GM06990 (cell line): ENCODE results near the gene LSM14B.
"Not testable (repeated sequence)": the region's sequence is repeated elsewhere in the genome, so short reads cannot be mapped to it uniquely, and the experiment has no call there.

Source experiments
- DNase-seq: peaks from one replicate; pipeline ENCODE4 v3.0.0-alpha.2; 2011; ENCODE audit not compliant: insufficient read length; ENCODE audit errors: extremely low read depth
- H3K27me3 ChIP-seq: replicated peaks from 2 replicates; pipeline ENCODE4 v1.6.0; 2011; ENCODE audit warnings: low read length; ENCODE audit not compliant: control insufficient read depth, insufficient read depth
- H3K36me3 ChIP-seq: 2 replicates; pipeline ENCODE4 v1.5.1; 2011; ENCODE audit warnings: low read length; ENCODE audit not compliant: control insufficient read depth, insufficient read depth
- H3K4me3 ChIP-seq: replicated peaks from 2 replicates; pipeline ENCODE4 v1.5.1; 2011; ENCODE audit warnings: low read depth, mild to moderate bottlenecking, control low read depth, low read length
- TF ChIP-seq, protein P1 (sequence below): IDR thresholded peaks from 2 replicates; pipeline ENCODE4 v1.5.1; 2011; ENCODE audit warnings: low read length, control low read depth, mild to moderate bottlenecking, inconsistent platforms; ENCODE audit not compliant: insufficient read depth, poor library complexity, severe bottlenecking

The LSM14B gene

DNA sequence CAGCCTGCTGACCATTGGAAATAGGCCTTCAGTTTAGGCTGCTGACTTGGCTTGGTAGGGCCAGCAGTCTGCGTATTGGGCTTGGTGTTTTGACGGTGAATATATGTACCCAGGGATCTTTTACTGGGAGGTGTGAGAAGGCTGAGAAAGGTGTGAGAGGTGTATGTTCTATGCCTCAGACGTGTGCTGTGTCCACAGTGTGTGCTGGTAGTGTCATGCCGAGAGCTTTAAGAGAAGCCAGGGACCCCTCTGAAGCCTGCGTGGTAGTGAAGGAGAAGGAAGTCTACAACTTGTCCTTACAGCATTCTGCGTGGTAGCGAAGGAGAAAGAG is 23.4 kb downstream of the LSM14B start:
- Histone ChIP-seq H3K4me3 (no peak overlapping the region), H3K27me3 (no peaks in the 10 kb centered on the region), H3K36me3 (peaks cover 2% of the 10 kb centered on the region)
- DNase-seq: no peak
- TF ChIP-seq, protein P1, sequence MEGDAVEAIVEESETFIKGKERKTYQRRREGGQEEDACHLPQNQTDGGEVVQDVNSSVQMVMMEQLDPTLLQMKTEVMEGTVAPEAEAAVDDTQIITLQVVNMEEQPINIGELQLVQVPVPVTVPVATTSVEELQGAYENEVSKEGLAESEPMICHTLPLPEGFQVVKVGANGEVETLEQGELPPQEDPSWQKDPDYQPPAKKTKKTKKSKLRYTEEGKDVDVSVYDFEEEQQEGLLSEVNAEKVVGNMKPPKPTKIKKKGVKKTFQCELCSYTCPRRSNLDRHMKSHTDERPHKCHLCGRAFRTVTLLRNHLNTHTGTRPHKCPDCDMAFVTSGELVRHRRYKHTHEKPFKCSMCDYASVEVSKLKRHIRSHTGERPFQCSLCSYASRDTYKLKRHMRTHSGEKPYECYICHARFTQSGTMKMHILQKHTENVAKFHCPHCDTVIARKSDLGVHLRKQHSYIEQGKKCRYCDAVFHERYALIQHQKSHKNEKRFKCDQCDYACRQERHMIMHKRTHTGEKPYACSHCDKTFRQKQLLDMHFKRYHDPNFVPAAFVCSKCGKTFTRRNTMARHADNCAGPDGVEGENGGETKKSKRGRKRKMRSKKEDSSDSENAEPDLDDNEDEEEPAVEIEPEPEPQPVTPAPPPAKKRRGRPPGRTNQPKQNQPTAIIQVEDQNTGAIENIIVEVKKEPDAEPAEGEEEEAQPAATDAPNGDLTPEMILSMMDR: no peak

DNA sequence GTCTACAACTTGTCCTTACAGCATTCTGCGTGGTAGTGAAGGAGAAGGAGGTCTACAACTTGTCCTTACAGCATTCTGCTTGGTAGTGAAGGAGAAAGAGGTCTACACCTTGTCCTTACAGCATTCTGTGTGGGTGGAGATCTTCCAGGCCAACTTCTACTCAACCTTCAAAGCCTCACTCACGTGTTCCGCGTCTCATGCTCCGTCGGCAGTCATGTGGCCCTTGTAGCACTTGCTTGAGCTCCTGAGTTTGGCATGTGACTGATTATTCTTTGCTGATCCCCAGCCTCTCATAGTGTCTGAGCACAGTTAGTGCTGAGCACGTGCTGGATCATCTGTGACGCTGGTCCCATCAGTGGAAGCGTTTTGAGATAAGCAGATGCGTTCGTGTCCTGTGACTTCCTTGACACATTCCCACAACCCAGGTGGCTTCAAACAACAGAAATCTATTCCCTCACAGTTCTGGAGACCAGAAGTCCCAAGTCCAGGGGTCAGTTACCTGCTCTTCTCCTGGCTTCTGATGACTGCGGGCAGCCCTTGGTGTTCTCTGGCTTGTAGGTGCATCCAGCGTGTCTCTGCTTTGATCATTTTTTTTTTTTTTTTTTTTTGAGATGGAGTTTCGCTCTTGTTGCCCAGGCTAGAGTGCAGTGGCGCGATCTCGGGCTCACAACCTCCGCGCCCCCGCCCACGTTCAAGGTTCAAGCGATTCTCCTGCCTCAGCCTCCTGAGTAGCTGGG is 23.9 kb downstream of the LSM14B start:
- Histone ChIP-seq H3K27me3 (no peaks in the 10 kb centered on the region), H3K36me3 (no peaks in the 10 kb centered on the region; the same call in 1 of the 2 replicates), H3K4me3 (no peak overlapping the region)
- TF ChIP-seq, protein P1: no peak
- DNase-seq: no peak

DNA sequence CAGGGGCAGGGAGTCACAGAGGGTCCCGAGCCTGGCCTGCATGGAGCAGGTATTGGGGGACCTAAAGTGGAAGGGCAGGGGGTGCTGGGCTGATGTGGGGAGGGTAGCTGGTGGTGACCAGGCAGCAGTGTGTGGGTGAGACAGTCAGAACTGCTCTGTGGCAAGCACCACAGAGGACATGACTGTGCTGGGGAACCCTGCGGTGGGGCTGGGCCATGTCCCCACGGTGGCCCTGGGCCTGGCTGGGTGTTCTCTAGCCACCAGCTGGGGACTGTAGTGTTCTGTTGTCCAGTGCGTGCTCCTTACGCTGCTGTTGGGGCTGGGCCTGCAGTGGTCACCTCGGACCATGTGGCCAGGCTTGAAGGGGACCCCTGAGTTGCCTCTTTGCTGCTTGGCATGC is 24.9 kb downstream of the LSM14B start:
- TF ChIP-seq, protein P1: no peak
- Histone ChIP-seq H3K27me3 (no peaks in the 10 kb centered on the region), H3K36me3 (no peaks in the 10 kb centered on the region; the same call in 1 of the 2 replicates), H3K4me3 (no peak overlapping the region)
- no peak for DNase-seq

DNA sequence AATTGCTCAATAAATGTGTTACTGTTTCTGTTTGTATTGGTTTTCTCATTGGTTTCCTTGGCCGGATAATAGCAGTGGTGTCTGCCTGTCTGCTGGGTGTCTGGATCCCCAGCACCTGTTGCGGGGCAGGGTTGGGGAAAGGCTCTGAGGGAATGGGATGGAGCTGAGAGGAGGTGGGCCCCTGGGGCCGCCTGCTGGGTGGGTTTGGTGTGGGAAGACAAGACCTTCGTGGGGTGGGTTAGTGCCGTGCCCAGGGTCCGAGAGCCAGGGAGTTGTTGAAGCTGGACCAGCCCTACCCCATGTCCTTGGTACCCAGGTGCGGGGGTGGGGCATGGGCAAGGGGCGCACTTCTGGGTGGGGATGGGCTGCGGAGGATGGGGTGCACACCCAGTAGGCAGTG is 25.3 kb downstream of the LSM14B start:
- TF ChIP-seq, protein P1: no peak
- no peaks in the 10 kb centered on the region; the same call in 1 of the 2 replicates for H3K36me3 ChIP-seq
- no peak for DNase-seq
- H3K27me3 ChIP-seq: no peaks in the 10 kb centered on the region
- H3K4me3 ChIP-seq: no peak overlapping the region

DNA sequence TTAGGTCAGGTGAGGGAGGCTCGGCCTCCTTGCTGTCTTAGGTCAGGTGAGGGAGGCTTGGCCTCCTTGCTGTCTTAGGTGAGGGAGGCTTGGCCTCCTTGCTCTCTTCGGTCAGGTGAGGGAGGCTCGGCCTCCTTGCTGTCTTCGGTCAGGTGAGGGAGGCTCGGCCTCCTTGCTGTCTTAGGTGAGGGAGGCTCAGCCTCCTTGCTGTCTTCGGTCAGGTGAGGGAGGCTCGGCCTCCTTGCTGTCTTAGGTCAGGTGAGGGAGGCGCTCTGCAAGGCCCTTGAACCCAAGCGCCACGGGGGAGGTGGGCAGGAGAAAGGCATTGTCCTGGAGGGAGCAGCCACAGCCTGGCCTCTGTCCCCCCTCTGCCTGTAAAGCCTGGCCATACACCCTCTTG is 26.1 kb downstream of the LSM14B start:
- not testable (repeated sequence) for DNase-seq, H3K36me3 ChIP-seq, H3K4me3 ChIP-seq, H3K27me3 ChIP-seq

DNA sequence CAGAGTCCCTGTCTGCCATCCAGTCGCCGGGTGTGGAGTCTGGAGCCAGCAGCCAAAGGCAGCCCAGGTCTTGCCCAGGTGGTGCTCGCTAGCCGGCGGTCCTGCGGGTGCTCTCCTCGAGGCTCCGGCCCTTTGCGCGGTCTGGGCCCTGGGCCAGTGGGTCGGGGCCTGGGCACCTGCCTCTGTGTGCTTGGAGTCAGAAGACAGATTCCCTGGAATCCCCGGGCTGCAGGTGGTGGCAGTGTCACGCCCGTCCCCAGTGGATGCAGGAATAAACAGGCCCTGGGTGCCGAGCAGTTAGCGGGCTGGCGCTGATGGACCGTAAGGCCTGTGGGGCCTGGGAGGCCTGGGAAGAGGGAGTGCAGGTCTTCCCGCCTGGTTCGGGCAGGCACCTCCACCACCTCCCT is 26.6 kb downstream of the LSM14B start:
- Histone ChIP-seq H3K27me3 (no peaks in the 10 kb centered on the region), H3K36me3 (no peaks in the 10 kb centered on the region; the same call in 1 of the 2 replicates), H3K4me3 (no peak overlapping the region)
- DNase-seq: no peak
- TF ChIP-seq, protein P1: no peak
